Left renal cortex interstitium (tissue), 4 donors: ENCODE results near the gene BRWD1. TPM values are rescaled to one million over a fixed set of nuclear protein-coding genes. Genes with fewer than 3 reads are reported as not detected.

Source experiments
- DNase-seq, 4 donors: peaks; one replicate each; pipeline ENCODE4 v3.0.0-alpha.2; 2013; ENCODE audit warnings: low read depth in 4 of 4, low spot score in 2 of 4, missing footprints in 1 of 4
- polyA plus RNA-seq, 4 donors: library from polyadenylated mRNA; unstranded; fragments of 120-200 nt; gene quantifications; one replicate each; pipeline ENCODE4 v1.2.1, GENCODE V29; 2013; ENCODE audit not compliant: insufficient read length in 4 of 4

Gene BRWD1
- polyA plus RNA-seq, 4 donors = 44.3 to 56.3 (median 48.1) TPM

DNA sequence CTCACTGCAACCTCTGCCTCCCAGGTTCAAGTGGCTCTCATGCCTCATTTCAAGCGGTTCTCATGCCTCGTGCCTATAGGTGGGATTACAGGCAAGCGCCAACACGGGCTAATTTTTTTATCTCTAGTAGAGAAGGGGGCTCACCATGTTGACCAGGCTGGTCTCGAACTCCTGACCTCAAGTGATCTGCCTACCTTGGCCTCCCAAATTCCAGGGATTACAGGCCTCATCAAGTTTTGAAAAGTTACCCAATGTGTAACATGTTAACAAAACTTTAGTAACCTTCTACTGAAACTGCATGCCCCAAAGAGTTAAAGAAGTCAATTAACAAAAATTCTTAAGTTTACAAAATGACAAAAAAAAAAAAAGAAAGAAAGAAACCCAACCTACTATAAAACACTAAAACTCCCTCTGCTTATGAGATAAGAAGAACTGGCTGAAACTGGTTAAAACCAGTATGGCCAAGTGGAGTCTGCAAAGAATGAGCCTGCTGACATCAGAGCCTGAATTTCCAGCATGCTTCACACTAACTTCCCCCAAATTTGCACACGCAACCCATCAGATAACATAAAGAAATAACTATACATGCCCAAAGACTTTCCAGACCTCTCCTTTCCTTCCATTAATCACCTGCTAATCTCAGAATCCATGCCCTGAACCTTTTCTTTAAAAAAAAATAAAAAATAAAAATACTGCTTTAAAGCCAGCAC lies 104.7 kb downstream of the BRWD1 start:
- DNase-seq = peak in 1 of 4 donors; percentile 8

DNA sequence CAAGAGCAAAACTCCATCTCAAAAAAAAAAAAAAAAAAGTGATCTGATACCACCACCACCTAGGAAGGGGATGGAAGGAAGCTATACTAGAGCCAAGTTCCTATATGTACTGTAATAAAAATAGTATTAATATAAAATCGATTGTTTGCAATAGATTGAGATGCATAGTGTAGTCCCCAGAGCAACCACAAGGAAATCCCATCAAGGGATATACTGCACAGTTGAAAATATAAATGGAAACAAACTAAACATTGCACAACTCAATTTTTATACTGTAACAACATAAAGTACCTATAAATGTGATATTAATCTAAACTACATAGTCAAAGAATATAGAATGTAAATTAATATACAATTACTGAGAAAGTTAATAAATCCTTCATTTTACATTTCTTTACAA lies 109.3 kb downstream of the BRWD1 start:
- DNase-seq = no peak

DNA sequence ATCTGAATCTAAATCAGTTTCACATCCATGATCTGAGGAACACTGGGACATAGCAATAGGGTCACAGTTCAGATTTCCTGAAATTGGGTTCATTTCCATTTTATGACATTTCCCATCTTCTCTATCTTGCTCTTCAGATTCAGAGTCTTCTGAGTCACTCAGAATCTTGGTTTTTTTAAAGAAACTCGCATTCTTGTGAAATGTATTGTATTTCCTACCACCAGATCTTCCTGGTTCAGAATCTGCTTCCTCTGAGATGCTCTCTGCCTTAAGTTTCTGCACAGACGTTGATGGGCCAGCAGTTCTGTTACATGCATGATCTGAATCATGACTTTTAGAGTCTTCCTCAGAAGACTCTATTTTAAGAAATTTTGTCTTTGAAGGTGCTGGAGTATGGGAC lies 114.6 kb downstream of the BRWD1 start:
- DNase-seq = no peak

DNA sequence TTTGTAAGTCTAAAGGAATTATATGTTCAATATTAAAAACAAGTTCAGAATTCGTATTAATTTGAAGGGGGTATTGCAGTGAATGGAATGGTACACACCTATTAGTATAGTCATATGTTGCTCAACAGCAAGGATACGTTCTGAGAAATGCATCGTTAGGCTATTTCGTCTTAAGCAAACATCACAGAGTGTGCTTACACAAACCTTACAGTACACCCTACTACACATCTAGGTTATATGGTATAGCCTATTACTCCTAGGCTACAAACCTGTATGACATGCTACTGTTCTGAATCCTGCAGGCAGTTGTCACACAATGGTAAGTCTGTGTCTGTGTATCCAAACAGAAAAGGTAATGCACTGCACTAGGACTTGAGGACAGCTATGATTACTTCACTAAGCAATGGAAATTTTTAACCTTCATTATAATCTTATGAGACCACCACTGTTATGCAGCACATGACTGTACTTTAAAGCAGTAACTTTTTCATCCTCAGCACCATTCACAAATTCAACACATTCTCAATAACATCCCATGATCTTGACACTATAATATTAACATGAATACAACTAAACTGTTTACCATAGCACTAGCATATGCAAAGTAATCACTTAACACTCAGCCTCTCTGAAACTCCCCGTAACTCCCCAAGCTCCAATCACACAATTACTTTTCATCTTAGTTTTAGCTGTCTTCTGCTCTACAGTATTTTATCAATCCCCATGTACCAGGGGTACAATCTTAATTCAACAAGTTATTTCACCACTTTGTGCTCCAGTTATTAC lies 115.8 kb downstream of the BRWD1 start:
- no peak for DNase-seq

DNA sequence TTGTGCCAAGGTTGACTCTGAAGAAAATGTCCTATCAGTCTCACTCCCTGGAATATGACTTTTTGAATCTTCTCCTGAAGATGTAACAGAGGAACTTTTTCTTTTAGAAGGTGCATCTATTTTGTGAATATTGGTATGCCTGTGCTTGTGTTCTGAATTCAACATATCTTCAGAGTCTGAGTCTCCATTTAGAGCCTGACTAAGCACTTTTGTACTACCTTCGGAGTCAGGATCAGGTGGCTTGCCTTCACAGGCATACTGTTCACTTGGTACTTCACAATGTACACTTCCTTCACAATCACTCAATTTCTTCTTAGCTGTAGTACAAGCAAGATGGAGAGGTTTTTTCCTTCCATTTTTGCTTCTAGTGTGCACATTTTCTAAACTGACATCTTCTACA lies 116.6 kb downstream of the BRWD1 start:
- DNase-seq = no peak

DNA sequence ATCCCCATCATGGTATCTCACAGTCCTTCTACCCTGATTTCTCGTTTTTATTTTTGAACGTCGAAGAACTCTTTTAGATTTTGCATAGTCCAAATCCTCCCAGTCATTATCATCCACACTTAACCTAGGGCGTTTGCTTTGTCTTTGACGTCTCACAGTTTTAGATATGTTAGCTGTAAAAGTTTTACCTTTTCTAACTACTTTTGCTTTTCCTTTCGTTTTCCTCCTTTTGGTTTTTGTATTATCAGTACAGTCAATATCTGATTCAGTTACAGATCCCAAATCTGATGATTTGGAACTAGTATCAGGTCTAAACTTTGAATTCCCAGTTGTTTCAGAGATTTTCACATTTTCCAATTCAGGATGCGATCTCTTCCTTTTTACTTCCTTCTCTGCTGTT lies 117.1 kb downstream of the BRWD1 start:
- no peak for DNase-seq

DNA sequence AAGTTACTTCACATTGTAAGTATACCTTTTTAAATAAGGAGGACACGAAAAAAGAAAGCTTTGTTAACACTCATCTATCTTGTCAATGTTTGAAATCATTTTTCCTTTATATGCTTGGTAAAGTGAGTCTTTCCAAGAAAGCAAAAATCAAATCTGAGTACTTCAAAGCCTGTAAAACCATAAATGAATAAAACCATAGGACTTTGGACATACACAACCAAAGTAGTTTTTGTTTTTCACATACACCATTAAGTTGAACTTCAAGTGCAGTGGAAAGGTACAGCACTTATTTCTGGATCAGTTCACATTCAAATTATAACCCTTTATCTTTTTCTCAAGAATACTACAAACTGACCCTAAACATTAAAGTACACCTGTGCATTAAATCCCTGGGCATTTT lies 120.1 kb downstream of the BRWD1 start:
- no peak for DNase-seq

DNA sequence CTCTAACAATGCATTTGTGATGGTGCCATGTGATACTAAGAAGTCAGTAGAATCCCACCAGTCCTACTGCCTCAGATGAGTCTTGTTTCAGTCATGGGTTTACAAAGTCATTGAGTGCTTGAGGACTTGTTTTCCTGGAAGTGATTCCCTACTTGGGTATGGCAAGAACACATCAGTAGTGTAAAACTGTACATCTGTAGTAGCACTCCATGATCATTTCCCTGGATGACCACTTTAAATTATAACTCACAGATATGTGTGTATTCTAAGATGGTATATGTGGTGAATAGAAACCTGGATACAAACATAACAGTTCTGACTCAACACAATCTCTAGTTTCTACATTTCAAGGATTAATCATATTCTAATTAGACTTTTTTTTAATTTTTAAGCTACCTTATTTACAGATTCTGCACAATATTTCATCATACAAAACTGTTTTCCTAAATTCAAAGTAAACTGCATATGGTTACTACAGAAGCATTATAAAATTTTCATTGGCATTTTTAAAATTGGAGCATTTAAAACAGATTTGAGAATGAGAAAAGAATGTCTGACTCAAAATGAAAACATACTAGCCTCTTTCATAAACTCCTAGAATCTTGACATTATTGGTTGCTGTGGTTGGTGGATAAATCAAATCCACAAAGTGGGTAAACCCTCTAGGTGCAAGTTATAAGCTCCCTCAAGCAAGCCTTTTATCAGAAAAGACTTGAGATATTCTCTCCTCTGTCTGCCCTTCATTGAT lies 123.4 kb downstream of the BRWD1 start:
- no peak for DNase-seq

DNA sequence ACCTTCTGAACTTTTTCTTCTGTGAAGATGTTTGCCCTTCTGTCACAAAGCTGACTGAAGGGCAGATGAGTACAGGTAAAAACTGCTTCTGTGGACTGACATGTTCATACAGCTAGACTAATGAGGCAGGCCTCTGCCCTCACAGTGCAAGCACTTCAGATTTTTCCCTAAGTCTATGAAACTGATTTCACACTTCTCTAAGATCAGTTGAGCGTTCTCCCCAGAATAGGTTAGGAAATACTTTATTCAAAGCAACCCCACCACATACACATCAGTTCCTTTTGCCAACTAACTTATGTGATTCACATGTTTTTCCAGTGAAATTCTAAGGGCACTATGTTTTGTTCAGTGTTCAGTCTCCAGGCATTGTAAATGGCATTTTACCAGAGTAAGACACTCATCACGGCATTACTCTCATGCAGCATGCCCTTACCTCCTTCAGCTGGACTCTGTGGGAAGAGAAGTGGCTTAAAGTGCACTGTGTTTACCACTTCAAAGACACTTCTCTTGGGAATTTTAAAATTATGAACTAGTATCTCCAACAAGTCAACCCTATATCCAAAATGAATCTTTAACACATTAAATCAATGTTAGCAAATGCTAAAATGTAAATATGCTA lies 124.8 kb downstream of the BRWD1 start:
- no peak for DNase-seq

DNA sequence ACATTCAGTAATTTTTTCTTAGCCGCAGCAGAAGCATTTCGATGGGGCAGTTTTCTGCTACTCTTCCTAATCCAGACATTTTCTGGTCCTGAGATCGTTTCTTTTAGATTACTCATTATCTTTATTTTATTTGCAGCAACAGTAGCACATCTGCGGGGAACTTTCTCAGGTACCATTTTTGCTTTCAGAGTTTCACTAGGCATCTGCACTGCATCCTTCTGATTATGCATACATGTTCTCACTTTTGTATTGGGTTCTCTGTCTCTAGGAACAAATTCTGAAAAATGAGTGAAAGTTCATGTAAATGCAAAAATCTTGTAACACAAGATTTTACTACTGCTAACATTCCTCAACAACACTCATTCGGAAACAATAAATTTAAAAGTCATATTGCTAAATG lies 126.3 kb downstream of the BRWD1 start:
- DNase-seq = no peak

DNA sequence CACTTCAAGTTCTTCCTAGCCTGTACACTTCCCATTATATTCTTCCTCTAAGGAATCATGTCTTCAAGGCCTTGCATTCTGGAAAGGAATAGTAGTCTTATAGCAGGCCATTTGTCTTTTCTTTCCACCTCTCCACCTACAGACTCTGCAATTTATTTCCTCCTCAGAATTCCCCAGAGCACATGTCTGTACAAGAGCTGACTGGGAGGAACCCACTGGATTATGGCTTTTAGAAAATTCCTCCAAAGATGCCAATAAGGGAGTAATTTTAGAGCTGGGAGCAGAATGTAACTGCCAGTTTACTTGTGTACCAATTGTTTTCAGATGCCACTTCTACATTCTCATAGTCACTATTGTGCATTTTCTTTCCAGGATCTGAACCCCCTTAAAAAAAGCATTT lies 126.8 kb downstream of the BRWD1 start:
- DNase-seq = no peak

DNA sequence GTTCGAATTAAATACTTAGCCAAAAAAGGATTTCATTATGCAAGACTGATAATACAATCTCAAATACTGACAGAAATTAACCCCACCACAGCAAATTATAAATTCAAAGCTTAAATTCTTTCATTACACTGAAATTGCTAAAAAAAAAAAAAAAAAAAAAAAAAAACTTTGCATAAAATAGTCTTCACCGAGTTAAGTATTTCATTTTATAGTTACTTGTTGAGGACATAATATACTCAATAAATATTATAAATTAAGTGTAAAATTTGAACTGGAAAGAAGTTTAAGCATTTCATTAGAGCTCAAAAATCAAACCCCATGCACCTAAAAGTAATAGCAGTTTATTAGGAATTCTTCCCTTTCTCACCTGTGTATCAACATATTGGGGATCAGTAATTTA lies 128.3 kb downstream of the BRWD1 start:
- no peak for DNase-seq

DNA sequence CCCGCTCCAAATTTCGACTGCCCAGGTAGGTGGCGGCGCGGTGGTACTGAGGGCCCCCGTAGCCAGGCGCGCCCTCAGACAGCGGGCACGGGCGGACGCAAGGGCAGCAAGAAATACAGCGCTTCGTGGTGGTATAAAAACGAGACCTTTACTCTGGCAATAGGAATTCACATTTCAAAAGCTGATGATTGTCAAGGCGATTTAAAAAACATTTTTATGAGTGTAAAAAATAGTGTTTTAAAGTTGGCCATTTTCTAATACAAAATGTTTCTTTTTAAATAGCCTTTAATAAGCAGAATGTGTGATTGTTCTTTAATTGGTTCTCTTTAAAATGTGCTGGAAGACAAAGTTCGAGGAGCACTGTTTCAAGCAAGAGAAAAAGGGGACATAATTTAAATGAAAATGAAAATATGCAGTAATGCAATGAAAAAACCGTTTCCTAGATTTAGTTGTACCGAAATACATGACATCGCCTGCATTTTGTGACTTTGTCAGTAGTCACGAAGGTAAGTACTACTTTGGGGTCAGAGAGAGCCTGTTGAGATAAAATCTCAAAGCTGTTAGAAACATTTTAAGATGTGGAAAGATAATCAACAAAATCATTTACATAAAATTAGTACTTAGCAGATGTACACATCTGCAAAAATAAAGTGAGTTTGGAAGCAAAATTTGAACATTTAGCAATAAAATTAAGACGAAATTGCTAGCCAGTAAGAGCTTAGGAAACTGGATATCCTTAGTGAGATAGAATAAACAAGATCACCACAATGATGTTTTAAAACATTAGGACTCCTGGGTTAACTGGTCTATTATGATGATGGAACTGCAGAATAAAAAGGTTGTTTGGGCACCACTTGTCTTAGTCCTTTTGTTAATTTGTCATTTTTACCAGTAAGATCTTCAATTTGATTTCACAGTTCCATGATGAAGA lies 129.1 kb downstream of the BRWD1 start:
- peak in 2 of 4 donors; percentile 6 to 19 for DNase-seq

DNA sequence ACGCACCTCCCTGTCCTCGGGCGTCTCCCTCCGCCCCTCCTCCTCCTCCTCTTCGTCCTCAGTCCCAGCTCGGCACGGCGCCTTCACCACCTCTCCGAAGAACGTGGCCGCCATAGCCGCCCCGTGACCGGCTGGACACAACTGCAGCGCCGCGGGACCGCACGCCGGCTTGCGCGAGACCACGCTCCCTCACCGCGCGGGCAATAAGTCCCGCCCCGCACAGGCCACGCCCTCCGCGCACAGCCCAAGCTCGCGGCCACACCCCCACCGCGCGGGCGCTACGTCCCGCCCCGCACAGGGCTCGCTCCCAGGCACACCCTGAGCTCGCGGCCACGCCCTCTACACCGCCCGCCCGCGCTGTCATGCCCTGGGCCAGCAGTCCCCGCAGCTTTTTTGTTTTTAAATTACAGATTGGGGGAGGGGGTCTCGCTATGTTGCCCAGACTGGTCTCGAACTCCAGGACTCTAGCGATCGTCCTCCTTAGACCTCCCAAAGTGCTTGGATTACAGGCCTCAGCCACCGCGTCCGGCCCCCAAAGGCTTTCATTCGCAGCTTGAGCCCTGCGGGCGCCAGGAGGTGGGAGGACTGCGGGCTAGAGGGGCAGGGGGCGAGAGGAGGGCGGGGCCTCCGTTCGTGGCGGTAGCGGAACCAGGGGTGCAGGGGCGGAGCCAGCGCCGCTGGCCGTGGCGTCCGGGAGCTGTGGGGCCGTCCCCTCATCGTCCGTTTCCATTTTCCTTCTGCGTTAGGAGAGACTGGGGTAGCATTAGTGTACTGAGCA lies 130.0 kb downstream of the BRWD1 start, which contains the start of gene PSMG1:
PSMG1 (minus strand) TSS at position 180 of the 778 bp plus-strand sequence; CDS start at position 114, 66 bp downstream.
- peak; percentile 81 to 86 (median 82) for DNase-seq

DNA sequence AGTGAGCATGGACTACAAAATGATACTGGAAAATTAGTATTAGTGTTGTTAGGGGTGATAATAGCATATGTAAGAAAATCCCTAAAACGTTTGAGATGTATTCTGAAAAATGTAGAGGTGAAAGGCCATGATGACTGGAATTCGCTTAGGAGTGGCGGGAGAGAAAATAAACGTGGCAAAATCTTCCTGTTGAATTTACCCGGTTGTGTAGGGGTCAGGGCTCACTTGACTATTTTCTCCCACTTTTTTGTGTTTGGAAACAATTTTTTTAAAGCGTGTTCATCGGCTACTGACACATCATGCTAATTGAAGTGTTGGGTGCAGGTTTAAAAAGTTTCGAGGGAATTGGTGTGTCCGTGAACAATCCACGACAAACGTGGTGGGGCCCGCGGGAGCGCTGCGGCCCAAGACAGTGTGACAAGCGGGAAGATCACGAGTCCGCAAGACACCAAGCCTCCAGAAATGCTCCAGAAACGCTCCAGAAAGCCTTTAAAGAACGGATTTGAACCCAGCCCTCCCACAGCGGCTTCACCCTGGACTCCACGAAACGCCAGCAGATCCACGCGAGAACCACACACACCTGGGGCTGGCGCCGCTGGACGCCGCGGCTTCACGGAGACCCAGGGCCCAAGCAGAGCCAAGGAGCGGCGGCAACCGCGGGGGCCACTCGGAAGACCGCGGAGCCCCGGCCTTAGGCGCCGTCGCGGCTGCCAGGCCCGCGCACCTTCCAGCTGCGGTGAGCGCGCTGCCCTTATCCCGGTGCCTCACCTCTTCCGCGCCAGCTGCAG lies 130.8 kb downstream of the BRWD1 start:
- DNase-seq = peak in 3 of 4 donors; percentile 8 to 23 (median 19)

DNA sequence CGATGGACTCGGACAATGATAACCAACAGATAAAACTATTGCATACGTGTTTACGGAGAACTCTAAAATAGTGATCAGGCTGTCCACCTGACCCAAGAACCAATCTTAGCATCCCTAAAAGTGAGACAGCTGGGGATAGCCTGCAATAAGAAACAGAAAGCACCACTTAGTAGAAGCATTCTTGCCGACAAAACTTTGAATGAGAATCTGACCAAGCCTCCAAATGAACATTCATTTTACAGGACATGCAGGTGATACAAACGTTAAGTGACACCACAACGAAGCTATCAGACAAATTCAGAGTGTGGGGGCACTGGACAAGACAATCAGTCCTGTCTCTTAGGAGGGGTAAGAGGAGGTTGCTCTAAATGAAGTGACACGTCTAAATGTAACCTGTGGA lies 131.4 kb downstream of the BRWD1 start:
- DNase-seq = no peak

DNA sequence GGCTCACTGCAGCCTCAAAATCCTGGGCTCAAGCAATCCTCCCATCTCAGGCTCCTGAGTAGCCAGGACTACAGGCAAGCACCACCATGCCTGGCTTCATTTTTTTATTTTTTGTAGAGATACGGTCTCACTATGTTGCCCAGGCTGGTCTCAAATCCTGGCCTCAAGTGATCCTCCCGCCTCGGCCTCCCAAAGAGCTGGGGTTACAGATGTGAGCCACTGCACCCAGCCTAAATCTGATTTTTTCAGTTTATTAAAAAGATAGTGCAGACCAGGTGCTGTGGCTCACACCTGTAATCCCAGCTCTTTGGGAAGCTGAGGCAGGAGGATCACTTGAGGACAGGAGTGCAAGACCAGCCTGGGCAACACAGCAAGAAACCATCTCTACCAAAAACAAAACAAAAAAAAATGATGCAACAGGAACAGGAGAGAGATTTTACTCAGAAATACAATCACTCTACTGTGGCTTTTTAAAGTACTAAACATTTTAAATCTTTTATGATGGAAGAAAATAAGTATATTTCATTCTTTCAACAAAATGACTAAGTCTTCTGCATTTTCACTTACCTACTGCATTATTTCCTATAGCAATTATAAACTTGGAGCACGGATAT lies 132.1 kb downstream of the BRWD1 start:
- no peak for DNase-seq
